Ureter (tissue), 1 donor: ENCODE results near the gene KIAA0825. TPM values are rescaled to one million over a fixed set of nuclear protein-coding genes. Genes with fewer than 3 reads are reported as not detected.

Experiments used
- DNase-seq: peaks from one replicate; pipeline ENCODE4 v3.0.0-alpha.2; 2020; ENCODE audit warnings: low spot score
- total RNA-seq: library from RNA; stranded (reverse); gene quantifications from one replicate; pipeline ENCODE4 v1.2.4, GENCODE V29; 2023
- donor health status: DM: yes; HTN: yes; CAD: no.

KIAA0825 gene
- total RNA-seq, 1 donor from 2014 or later: 5.9 TPM

GRCh38 chr5:94503677-94504076, 114.7 kb downstream of the KIAA0825 start:
- no peak for DNase-seq

GRCh38 chr5:94501365-94501764, 117.0 kb downstream of the KIAA0825 start:
- no peak for DNase-seq

- DNase-seq: no peak
Measured at GRCh38 chr5:94499806-94500205, 118.6 kb downstream of the KIAA0825 start.

GRCh38 chr5:94498199-94498598, 120.2 kb downstream of the KIAA0825 start:
- DNase-seq: no peak

GRCh38 chr5:94485067-94485466, 133.3 kb downstream of the KIAA0825 start:
- DNase-seq: no peak

- DNase-seq: no peak
Measured at GRCh38 chr5:94481059-94481458, 137.3 kb downstream of the KIAA0825 start.

- no peak for DNase-seq
Measured at GRCh38 chr5:94480486-94480885, 137.9 kb downstream of the KIAA0825 start.

- no peak for DNase-seq
Measured at GRCh38 chr5:94473936-94474335, 144.5 kb downstream of the KIAA0825 start.

GRCh38 chr5:94471521-94471920, 146.9 kb downstream of the KIAA0825 start:
- no peak for DNase-seq

- DNase-seq: no peak
Measured at GRCh38 chr5:94470802-94471201, 147.6 kb downstream of the KIAA0825 start.

- no peak for DNase-seq
Measured at GRCh38 chr5:94469894-94470329, 148.5 kb downstream of the KIAA0825 start.

GRCh38 chr5:94467954-94468930, 150.2 kb downstream of the KIAA0825 start:
- no peak for DNase-seq

- DNase-seq: no peak
Measured at GRCh38 chr5:94467346-94467953, 151.0 kb downstream of the KIAA0825 start.

GRCh38 chr5:94463739-94464138, 154.7 kb downstream of the KIAA0825 start:
- no peak for DNase-seq

- no peak for DNase-seq
Measured at GRCh38 chr5:94461131-94461530, 157.3 kb downstream of the KIAA0825 start.

- DNase-seq: no peak
Measured at GRCh38 chr5:94459915-94460314, 158.5 kb downstream of the KIAA0825 start.

GRCh38 chr5:94457788-94458187, 160.6 kb downstream of the KIAA0825 start:
- DNase-seq: no peak

GRCh38 chr5:94445726-94446125, 172.7 kb downstream of the KIAA0825 start:
- no peak for DNase-seq

GRCh38 chr5:94442991-94443390, 175.4 kb downstream of the KIAA0825 start:
- DNase-seq: no peak

GRCh38 chr5:94442076-94442475, 176.3 kb downstream of the KIAA0825 start:
- DNase-seq: no peak

GRCh38 chr5:94440015-94440414, 178.4 kb downstream of the KIAA0825 start:
- no peak for DNase-seq

- no peak for DNase-seq
Measured at GRCh38 chr5:94433397-94434163, 184.8 kb downstream of the KIAA0825 start.
